ENCODE results near the gene PHETA1. TPM values are rescaled to one million over a fixed set of nuclear protein-coding genes. Genes with fewer than 3 reads are reported as not detected.

The PHETA1 gene
- total and polyA plus RNA-seq, 2 of the 13 experiments (the other 11 are each of a cell fraction or from before 2014, with no cell fraction given): 11.3 to 20.8 TPM

DNA sequence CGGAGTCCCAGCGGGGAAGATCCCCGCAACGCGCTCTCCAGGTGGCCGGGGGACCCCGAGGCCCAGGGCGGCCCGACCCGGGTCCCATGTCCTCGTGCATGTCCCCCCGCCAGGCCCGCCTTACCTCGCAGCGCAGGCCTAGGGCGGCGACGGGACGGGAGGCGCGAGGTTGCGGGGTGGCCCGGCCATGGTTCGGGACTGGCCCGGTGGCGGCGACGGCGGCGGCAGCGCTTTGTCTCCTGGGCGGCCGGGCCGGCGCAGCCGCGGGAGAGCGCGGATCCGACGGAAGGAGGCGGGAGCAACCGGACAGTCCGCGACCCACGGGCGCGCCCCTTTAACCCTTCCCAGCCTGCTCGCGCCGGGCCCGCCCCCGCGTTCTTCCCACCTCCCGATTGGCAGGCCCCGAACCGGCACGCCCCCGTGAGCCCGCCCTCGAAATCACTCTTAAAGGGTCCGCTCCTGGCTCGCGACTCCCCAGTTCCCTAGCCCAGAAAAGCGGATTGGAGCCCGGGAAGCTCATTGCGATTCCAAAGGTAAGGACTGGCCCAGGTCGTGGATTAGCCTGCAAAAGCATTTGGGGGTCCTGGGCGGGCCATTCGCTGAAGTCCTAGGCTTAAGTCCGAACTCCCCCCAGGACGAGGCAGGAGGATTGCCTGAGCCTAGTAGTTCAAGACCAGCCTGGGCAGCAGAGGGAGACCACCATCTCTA, at the start of gene PHETA1 (continued):
- TF ChIP-seq, protein P1, sequence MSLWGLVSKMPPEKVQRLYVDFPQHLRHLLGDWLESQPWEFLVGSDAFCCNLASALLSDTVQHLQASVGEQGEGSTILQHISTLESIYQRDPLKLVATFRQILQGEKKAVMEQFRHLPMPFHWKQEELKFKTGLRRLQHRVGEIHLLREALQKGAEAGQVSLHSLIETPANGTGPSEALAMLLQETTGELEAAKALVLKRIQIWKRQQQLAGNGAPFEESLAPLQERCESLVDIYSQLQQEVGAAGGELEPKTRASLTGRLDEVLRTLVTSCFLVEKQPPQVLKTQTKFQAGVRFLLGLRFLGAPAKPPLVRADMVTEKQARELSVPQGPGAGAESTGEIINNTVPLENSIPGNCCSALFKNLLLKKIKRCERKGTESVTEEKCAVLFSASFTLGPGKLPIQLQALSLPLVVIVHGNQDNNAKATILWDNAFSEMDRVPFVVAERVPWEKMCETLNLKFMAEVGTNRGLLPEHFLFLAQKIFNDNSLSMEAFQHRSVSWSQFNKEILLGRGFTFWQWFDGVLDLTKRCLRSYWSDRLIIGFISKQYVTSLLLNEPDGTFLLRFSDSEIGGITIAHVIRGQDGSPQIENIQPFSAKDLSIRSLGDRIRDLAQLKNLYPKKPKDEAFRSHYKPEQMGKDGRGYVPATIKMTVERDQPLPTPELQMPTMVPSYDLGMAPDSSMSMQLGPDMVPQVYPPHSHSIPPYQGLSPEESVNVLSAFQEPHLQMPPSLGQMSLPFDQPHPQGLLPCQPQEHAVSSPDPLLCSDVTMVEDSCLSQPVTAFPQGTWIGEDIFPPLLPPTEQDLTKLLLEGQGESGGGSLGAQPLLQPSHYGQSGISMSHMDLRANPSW (CRISPR knock-in tag; IDR thresholded peaks at IDR 0.05; ENCODE audit: borderline replicate concordance): no peak
- TF ChIP-seq HOXA7 (CRISPR knock-in tag; IDR thresholded peaks at IDR 0.05): no peak
- TF ChIP-seq, protein P2, sequence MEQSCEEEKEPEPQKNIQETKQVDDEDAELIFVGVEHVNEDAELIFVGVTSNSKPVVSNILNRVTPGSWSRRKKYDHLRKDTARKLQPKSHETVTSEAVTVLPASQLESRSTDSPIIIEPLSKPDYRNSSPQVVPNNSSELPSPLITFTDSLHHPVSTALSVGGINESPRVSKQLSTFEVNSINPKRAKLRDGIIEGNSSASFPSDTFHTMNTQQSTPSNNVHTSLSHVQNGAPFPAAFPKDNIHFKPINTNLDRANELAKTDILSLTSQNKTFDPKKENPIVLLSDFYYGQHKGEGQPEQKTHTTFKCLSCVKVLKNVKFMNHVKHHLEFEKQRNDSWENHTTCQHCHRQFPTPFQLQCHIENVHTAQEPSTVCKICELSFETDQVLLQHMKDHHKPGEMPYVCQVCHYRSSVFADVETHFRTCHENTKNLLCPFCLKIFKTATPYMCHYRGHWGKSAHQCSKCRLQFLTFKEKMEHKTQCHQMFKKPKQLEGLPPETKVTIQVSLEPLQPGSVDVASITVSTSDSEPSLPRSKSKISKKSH (CRISPR knock-in tag; IDR thresholded peaks at IDR 0.05; ENCODE audit: borderline replicate concordance): no peak
- TF ChIP-seq, protein P3, sequence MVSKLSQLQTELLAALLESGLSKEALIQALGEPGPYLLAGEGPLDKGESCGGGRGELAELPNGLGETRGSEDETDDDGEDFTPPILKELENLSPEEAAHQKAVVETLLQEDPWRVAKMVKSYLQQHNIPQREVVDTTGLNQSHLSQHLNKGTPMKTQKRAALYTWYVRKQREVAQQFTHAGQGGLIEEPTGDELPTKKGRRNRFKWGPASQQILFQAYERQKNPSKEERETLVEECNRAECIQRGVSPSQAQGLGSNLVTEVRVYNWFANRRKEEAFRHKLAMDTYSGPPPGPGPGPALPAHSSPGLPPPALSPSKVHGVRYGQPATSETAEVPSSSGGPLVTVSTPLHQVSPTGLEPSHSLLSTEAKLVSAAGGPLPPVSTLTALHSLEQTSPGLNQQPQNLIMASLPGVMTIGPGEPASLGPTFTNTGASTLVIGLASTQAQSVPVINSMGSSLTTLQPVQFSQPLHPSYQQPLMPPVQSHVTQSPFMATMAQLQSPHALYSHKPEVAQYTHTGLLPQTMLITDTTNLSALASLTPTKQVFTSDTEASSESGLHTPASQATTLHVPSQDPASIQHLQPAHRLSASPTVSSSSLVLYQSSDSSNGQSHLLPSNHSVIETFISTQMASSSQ (IDR thresholded peaks at IDR 0.05; ENCODE audit: low read depth): no peak
- TF ChIP-seq, protein P3 (CRISPR knock-in tag; IDR thresholded peaks at IDR 0.05; ENCODE audit: borderline replicate concordance): no peak
- no peak for TF ChIP-seq EHMT2 (IDR thresholded peaks at IDR 0.05; ENCODE audit: borderline replicate concordance, low read depth, low read length)
- TF ChIP-seq, protein P4, sequence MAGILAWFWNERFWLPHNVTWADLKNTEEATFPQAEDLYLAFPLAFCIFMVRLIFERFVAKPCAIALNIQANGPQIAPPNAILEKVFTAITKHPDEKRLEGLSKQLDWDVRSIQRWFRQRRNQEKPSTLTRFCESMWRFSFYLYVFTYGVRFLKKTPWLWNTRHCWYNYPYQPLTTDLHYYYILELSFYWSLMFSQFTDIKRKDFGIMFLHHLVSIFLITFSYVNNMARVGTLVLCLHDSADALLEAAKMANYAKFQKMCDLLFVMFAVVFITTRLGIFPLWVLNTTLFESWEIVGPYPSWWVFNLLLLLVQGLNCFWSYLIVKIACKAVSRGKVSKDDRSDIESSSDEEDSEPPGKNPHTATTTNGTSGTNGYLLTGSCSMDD (CRISPR knock-in tag; IDR thresholded peaks at IDR 0.05): no peak
- TF ChIP-seq, protein P5, sequence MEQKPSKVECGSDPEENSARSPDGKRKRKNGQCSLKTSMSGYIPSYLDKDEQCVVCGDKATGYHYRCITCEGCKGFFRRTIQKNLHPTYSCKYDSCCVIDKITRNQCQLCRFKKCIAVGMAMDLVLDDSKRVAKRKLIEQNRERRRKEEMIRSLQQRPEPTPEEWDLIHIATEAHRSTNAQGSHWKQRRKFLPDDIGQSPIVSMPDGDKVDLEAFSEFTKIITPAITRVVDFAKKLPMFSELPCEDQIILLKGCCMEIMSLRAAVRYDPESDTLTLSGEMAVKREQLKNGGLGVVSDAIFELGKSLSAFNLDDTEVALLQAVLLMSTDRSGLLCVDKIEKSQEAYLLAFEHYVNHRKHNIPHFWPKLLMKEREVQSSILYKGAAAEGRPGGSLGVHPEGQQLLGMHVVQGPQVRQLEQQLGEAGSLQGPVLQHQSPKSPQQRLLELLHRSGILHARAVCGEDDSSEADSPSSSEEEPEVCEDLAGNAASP (CRISPR knock-in tag; IDR thresholded peaks at IDR 0.05; ENCODE audit: borderline replicate concordance): no peak
